Stomach (tissue), 9 donors: ENCODE results near the gene CHST1. TPM values are rescaled to one million over a fixed set of nuclear protein-coding genes. Genes with fewer than 3 reads are reported as not detected.

Experiments used
- DNase-seq, 2 donors: peaks; one replicate each; pipeline versions ENCODE4 v3.0.0 to v3.0.0-alpha.2; 2013 to 2019
- H3K27ac ChIP-seq, 5 donors: fragments of 200-600 bp in 4 of 5; sonication (generic) in 4 of 5; one replicate each; pipeline ENCODE4 v1.5.1; 2013 to 2019; ENCODE audit warnings: mild to moderate bottlenecking in 1 of 5, moderate library complexity in 1 of 5
- H3K27me3 ChIP-seq, 3 donors: fragments of 200-600 bp; sonication (generic); one replicate each; pipeline ENCODE4 v1.5.1; 2017 to 2019; ENCODE audit warnings: mixed run types in 1 of 3
- H3K36me3 ChIP-seq, 4 donors: fragments of 200-600 bp; sonication (generic); 1 replicate in 3 of 4; 2 replicates in 1 of 4; pipeline ENCODE4 v1.5.1; 2016 to 2019
- H3K4me1 ChIP-seq, 4 donors: fragments of 200-600 bp; sonication (generic); one replicate each; pipeline ENCODE4 v1.5.1; 2016 to 2019
- H3K4me3 ChIP-seq, 4 donors: fragments of 200-600 bp; sonication (generic) in 3 of 4; one replicate each; pipeline ENCODE4 v1.5.1; 2016 to 2019; ENCODE audit warnings: mild to moderate bottlenecking in 1 of 4
- H3K9me3 ChIP-seq, 4 donors: fragments of 200-600 bp; sonication (generic); one replicate each; pipeline ENCODE4 v1.5.1; 2016 to 2019
- CTCF ChIP-seq, 7 experiments: fragments of 450-650 bp in 4 of 7; fragments of 200-600 bp in 3 of 7; sonication (generic) in 3 of 7; IDR thresholded peaks; one replicate each; pipeline ENCODE4 v1.5.1; 2016 to 2019; ENCODE audit warnings: antibody characterized with exemption in 7 of 7, control low read depth in 2 of 7, mild to moderate bottlenecking in 1 of 7
- EP300 ChIP-seq: sonication (generic); formaldehyde crosslinking; IDR thresholded peaks from one replicate; pipeline ENCODE4 v1.6.1; 2017; ENCODE audit warnings: antibody characterized with exemption
- POLR2A ChIP-seq, 4 donors: fragments of 450-650 bp; IDR thresholded peaks; one replicate each; pipeline ENCODE4 v1.6.1; 2016; ENCODE audit warnings: antibody characterized with exemption in 4 of 4, control low read depth in 2 of 4, mild to moderate bottlenecking in 1 of 4, moderate library complexity in 1 of 4
- POLR2AphosphoS5 ChIP-seq, 3 donors: sonication (generic); formaldehyde crosslinking; IDR thresholded peaks; one replicate each; pipeline ENCODE4 v1.6.1; 2016; ENCODE audit warnings: antibody characterized with exemption in 3 of 3
- WGBS, 5 donors: extraction: QIAGEN DNeasy Blood & Tissue Kit in 3 of 5; methylation state at CpG; one replicate each; pipeline versions ENCODE4 v1.1.5 to v1.1.7; 2013 to 2018; 5-methylcytosine and 5-hydroxymethylcytosine counted together
- intact Hi-C: fragments of 100-400 bp; cut with DNase I; formaldehyde crosslinking; loops from one replicate; pipeline ENCODE4 v1.15.1; 2023; ENCODE audit warnings: low total_unique reads
- polyA plus RNA-seq, 3 donors: library from polyadenylated mRNA; stranded (reverse); fragments of 200-250 nt; gene quantifications; one replicate each; pipeline ENCODE4 v1.2.3, GENCODE V29; 2013
- total RNA-seq, 5 donors: library from RNA; depleted of rRNA; stranded (reverse); fragments of >200 nt; gene quantifications; one replicate each; pipeline versions ENCODE4 v1.1.0 to v1.2.3, GENCODE V29; 2014 to 2016
- donor health status: healthy with polysubstance abuse.
- donor health status: Bipolar disorder and iron deficiency.
- donor health status: healthy.

The CHST1 gene
- total and polyA plus RNA-seq, 8 donors: 0.37 to 4.9 (median 1.7) TPM; not detected in 2

- no peak overlapping the region for H3K27ac ChIP-seq
- intact Hi-C loops: no loop called here
- no peak for DNase-seq
- H3K27me3 ChIP-seq: peaks cover 0 to 33% (median 21%) of the 10 kb centered on the region in 3 donors
- WGBS, 5 donors: 78 to 92% (median 90%) methylated on average over 3 of the region's 3 CpGs
- TF ChIP-seq POLR2A (IDR thresholded peaks at IDR 0.05): no peak
- TF ChIP-seq EP300: no peak
- TF ChIP-seq CTCF (IDR thresholded peaks at IDR 0.05): no peak
- no peak for TF ChIP-seq POLR2AphosphoS5 (IDR thresholded peaks at IDR 0.05)
- H3K4me1 ChIP-seq: peaks cover 12 to 20% (median 19%) of the 10 kb centered on the region in 4 donors
- H3K9me3 ChIP-seq: no peaks in the 10 kb centered on the region
- H3K36me3 ChIP-seq: no peaks in the 10 kb centered on the region
- H3K4me3 ChIP-seq: no peak overlapping the region
Measured at GRCh38 chr11:45669146-45669545, 3.7 kb upstream of the CHST1 start.

- intact Hi-C loops: no loop called here
- peaks cover 14 to 30% (median 28%) of the 10 kb centered on the region in 4 donors for H3K4me1 ChIP-seq
- H3K36me3 ChIP-seq: no peaks in the 10 kb centered on the region
- H3K4me3 ChIP-seq: no peak overlapping the region
- 81 to 93% (median 86%) methylated on average over 5 of the region's 5 CpGs for WGBS, 5 donors
- peaks cover 0 to 44% (median 31%) of the 10 kb centered on the region in 3 donors for H3K27me3 ChIP-seq
- no peak overlapping the region for H3K27ac ChIP-seq
- TF ChIP-seq EP300 (no peak), POLR2AphosphoS5 (IDR thresholded peaks at IDR 0.05) (no peak), CTCF (IDR thresholded peaks at IDR 0.05) (no peak), POLR2A (IDR thresholded peaks at IDR 0.05) (no peak)
- no peak for DNase-seq
- no peaks in the 10 kb centered on the region for H3K9me3 ChIP-seq
Measured at GRCh38 chr11:45667929-45668680, 2.7 kb upstream of the CHST1 start.

GRCh38 chr11:45666648-45667642 lies 1.5 kb upstream of the CHST1 start:
- intact Hi-C loops: no loop called here
- 51 to 58% (median 55%) methylated on average over 8 to 12 of the region's 12 CpGs for WGBS, 5 donors
- peaks cover 0 to 55% (median 43%) of the 10 kb centered on the region in 3 donors for H3K27me3 ChIP-seq
- H3K9me3 ChIP-seq: no peaks in the 10 kb centered on the region
- H3K4me1 ChIP-seq: peaks cover 14 to 39% (median 28%) of the 10 kb centered on the region in 4 donors
- TF ChIP-seq CTCF (IDR thresholded peaks at IDR 0.05): no peak
- no peak for TF ChIP-seq POLR2A (IDR thresholded peaks at IDR 0.05)
- no peak for TF ChIP-seq EP300
- TF ChIP-seq POLR2AphosphoS5 (IDR thresholded peaks at IDR 0.05): no peak
- no peak overlapping the region for H3K27ac ChIP-seq
- no peaks in the 10 kb centered on the region for H3K36me3 ChIP-seq
- no peak for DNase-seq
- no peak overlapping the region for H3K4me3 ChIP-seq
